ENCODE measurements around the gene DSCAM.

DNA sequence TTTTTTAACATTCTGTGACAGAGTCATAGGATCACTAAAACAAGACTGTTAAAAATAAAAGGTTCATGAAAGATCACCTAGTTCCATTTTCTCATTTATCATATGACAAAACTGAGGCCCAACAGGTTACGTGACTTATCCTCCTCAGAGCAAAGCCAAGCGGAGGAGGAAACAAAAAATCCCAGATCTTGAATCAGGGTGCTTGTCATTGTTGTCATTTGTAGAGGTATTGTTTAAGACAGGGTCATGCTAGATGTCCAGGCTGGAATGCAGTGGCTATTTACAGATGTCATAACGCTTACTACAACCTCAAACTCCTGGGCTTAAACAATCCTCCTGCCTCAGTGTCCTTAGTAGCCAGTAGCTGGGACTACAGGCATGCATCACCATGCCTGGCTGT is 293.2 kb downstream of the DSCAM start:
- TF ChIP-seq EZH2 (IDR thresholded peaks at IDR 0.05; ENCODE audit: borderline replicate concordance, low read depth, low read length, severe bottlenecking) (no peak), MYC (IDR thresholded peaks at IDR 0.05; ENCODE audit: low read depth, low read length) (no peak)
- TF ChIP-seq, protein P1, sequence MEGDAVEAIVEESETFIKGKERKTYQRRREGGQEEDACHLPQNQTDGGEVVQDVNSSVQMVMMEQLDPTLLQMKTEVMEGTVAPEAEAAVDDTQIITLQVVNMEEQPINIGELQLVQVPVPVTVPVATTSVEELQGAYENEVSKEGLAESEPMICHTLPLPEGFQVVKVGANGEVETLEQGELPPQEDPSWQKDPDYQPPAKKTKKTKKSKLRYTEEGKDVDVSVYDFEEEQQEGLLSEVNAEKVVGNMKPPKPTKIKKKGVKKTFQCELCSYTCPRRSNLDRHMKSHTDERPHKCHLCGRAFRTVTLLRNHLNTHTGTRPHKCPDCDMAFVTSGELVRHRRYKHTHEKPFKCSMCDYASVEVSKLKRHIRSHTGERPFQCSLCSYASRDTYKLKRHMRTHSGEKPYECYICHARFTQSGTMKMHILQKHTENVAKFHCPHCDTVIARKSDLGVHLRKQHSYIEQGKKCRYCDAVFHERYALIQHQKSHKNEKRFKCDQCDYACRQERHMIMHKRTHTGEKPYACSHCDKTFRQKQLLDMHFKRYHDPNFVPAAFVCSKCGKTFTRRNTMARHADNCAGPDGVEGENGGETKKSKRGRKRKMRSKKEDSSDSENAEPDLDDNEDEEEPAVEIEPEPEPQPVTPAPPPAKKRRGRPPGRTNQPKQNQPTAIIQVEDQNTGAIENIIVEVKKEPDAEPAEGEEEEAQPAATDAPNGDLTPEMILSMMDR (IDR thresholded peaks at IDR 0.05; ENCODE audit: extremely low read depth in 1 of 2, insufficient read depth in 1 of 2, low read depth in 1 of 2, low read length in 2 of 2): no peak
